ENCODE results near the gene GPR37L1.

GPR37L1 gene

DNA sequence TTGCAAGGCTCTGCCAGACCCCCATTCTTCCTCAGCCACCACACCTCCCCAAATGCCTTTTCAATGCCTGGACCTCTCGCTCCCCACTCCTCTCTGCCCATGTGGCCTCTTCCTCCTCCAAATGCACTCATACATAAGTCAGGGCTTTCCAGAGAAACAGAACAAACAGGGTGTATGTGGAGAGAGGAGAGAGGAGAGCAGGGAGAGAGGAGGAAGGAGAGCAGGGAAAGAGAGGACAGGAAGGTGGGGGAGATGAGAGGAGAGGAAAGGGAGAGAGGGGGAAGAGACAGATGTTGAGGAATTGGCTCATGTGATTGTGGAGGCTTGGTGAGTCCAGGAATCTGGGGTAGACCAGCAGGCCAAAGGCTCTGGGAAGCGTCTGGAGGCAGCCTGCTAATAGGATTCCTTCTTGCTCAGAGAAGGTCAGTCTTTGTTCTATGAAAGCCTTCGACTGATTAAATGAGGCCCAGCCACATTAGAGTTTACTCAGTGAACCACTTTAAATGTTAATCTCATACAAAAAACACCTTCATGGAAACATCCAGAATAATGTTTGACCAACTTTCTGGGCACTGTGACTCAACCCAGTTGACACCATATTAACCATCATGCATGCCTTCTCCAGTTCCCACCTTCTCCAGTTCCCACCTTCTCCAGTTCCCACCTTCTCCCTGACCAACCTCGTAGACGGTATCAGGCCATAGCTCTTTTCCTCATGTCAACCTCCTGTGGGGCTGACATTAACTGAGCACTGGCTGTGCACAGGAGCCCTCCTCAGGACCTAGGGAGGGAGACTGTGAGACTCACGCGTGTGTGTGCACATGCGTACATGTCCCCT is 59.5 kb downstream of the GPR37L1 start:
- Histone ChIP-seq H3K9ac (ENCODE audit: low read length) (no peak overlapping the region), H4K20me1 (ENCODE audit: insufficient read depth, low read length) (no peaks in the 10 kb centered on the region), H3K27ac (ENCODE audit: low read length) (no peak overlapping the region), H3K9me2 (replicated peaks; ENCODE audit: insufficient read depth, low read length) (no peaks in the 10 kb centered on the region), H3K27me3 (replicated peaks; ENCODE audit: insufficient read depth, low read length) (peaks cover 22% of the 10 kb centered on the region), H3K79me2 (ENCODE audit: low read length) (no peaks in the 10 kb centered on the region), H3K9me3 (replicated peaks; ENCODE audit: insufficient read depth, low read length) (no peaks in the 10 kb centered on the region), H3K4me3 (ENCODE audit: low read length) (no peak overlapping the region), H3K4me2 (ENCODE audit: low read depth, low read length) (no peak overlapping the region), H3F3A (ENCODE audit: insufficient read depth, low read length) (no peaks in the 10 kb centered on the region), H3K36me3 (replicated peaks; ENCODE audit: insufficient read depth, low read length) (no peaks in the 10 kb centered on the region), H2AFZ (ENCODE audit: low read length) (no peak overlapping the region), H3K4me1 (ENCODE audit: low read length) (no peaks in the 10 kb centered on the region)
- no peak for DNase-seq
- TF ChIP-seq EZH2 (optimal IDR thresholded peaks at IDR 0.05; ENCODE audit: low read depth, low read length) (no peak), EZH2phosphoT487 (IDR thresholded peaks at IDR 0.05; ENCODE audit: low read length) (no peak)
- TF ChIP-seq, protein P1, sequence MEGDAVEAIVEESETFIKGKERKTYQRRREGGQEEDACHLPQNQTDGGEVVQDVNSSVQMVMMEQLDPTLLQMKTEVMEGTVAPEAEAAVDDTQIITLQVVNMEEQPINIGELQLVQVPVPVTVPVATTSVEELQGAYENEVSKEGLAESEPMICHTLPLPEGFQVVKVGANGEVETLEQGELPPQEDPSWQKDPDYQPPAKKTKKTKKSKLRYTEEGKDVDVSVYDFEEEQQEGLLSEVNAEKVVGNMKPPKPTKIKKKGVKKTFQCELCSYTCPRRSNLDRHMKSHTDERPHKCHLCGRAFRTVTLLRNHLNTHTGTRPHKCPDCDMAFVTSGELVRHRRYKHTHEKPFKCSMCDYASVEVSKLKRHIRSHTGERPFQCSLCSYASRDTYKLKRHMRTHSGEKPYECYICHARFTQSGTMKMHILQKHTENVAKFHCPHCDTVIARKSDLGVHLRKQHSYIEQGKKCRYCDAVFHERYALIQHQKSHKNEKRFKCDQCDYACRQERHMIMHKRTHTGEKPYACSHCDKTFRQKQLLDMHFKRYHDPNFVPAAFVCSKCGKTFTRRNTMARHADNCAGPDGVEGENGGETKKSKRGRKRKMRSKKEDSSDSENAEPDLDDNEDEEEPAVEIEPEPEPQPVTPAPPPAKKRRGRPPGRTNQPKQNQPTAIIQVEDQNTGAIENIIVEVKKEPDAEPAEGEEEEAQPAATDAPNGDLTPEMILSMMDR (IDR thresholded peaks at IDR 0.05; ENCODE audit: low read length) = no peak
